KMS-11 (cell line): Measurements from ENCODE around the gene TRRAP.

Experiments
- H2AFZ ChIP-seq: fragments of 200-600 bp; sonication (generic); 2 replicates; pipeline ENCODE4 v1.6.1; 2016; ENCODE audit warnings: antibody characterized with exemption, mixed run types, low read depth
- H3K27ac ChIP-seq: fragments of 200-600 bp; sonication (generic); 2 replicates; pipeline ENCODE4 v1.6.1; 2016; ENCODE audit warnings: mild to moderate bottlenecking, mixed run types
- H3K27me3 ChIP-seq: fragments of 200-600 bp; sonication (generic); 2 replicates; pipeline ENCODE4 v1.6.1; 2017; ENCODE audit warnings: mild to moderate bottlenecking, low read depth, mixed run types, moderate library complexity; ENCODE audit not compliant: insufficient read depth
- H3K36me3 ChIP-seq: fragments of 200-600 bp; sonication (generic); 2 replicates; pipeline ENCODE4 v1.6.1; 2017; ENCODE audit warnings: mild to moderate bottlenecking, mixed run types; ENCODE audit not compliant: insufficient read depth
- H3K4me1 ChIP-seq: fragments of 200-600 bp; sonication (generic); 2 replicates; pipeline ENCODE4 v1.6.1; 2016; ENCODE audit warnings: mild to moderate bottlenecking, low read depth, mixed run types; ENCODE audit not compliant: poor library complexity, severe bottlenecking
- H3K4me2 ChIP-seq: fragments of 200-600 bp; sonication (generic); 2 replicates; pipeline ENCODE4 v1.7.0; 2016; ENCODE audit warnings: mild to moderate bottlenecking, mixed run types
- H3K4me3 ChIP-seq: fragments of 200-600 bp; sonication (generic); IDR thresholded peaks from 2 replicates; pipeline ENCODE4 v1.6.1; 2017; ENCODE audit warnings: low read depth, low read length, mixed read lengths; ENCODE audit not compliant: insufficient read depth
- H3K79me2 ChIP-seq: fragments of 200-600 bp; sonication (generic); 2 replicates; pipeline ENCODE4 v1.6.1; 2016; ENCODE audit warnings: low read depth, mixed run types; ENCODE audit not compliant: insufficient read depth
- H3K9ac ChIP-seq: fragments of 200-600 bp; sonication (generic); 2 replicates; pipeline ENCODE4 v1.6.1; 2016; ENCODE audit warnings: mild to moderate bottlenecking, mixed run types
- H4K20me1 ChIP-seq: fragments of 200-600 bp; sonication (generic); 2 replicates; pipeline ENCODE4 v1.6.1; 2016; ENCODE audit warnings: mild to moderate bottlenecking, mixed run types; ENCODE audit not compliant: insufficient read depth
- TF ChIP-seq, protein P1 (sequence below): fragments of 200-600 bp; sonication (generic); conservative IDR thresholded peaks from 2 replicates; pipeline ENCODE4 v1.6.1; 2017; ENCODE audit warnings: low read depth, mild to moderate bottlenecking, antibody characterized with exemption, low read length, moderate library complexity, mixed read lengths

Gene TRRAP

GRCh38 chr7:98855610-98856422, 22.5 kb upstream of the TRRAP start:
- H3K9ac ChIP-seq: no peak overlapping the region
- TF ChIP-seq, protein P1, sequence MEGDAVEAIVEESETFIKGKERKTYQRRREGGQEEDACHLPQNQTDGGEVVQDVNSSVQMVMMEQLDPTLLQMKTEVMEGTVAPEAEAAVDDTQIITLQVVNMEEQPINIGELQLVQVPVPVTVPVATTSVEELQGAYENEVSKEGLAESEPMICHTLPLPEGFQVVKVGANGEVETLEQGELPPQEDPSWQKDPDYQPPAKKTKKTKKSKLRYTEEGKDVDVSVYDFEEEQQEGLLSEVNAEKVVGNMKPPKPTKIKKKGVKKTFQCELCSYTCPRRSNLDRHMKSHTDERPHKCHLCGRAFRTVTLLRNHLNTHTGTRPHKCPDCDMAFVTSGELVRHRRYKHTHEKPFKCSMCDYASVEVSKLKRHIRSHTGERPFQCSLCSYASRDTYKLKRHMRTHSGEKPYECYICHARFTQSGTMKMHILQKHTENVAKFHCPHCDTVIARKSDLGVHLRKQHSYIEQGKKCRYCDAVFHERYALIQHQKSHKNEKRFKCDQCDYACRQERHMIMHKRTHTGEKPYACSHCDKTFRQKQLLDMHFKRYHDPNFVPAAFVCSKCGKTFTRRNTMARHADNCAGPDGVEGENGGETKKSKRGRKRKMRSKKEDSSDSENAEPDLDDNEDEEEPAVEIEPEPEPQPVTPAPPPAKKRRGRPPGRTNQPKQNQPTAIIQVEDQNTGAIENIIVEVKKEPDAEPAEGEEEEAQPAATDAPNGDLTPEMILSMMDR: no peak
- H3K36me3 ChIP-seq: no peaks in the 10 kb centered on the region
- no peaks in the 10 kb centered on the region for H3K27me3 ChIP-seq
- H3K27ac ChIP-seq: no peak overlapping the region
- no peaks in the 10 kb centered on the region for H3K4me1 ChIP-seq
- no peaks in the 10 kb centered on the region for H4K20me1 ChIP-seq
- H2AFZ ChIP-seq: no peak overlapping the region
- no peak overlapping the region for H3K4me2 ChIP-seq
- no peaks in the 10 kb centered on the region for H3K79me2 ChIP-seq
- no peak overlapping the region for H3K4me3 ChIP-seq

DNA sequence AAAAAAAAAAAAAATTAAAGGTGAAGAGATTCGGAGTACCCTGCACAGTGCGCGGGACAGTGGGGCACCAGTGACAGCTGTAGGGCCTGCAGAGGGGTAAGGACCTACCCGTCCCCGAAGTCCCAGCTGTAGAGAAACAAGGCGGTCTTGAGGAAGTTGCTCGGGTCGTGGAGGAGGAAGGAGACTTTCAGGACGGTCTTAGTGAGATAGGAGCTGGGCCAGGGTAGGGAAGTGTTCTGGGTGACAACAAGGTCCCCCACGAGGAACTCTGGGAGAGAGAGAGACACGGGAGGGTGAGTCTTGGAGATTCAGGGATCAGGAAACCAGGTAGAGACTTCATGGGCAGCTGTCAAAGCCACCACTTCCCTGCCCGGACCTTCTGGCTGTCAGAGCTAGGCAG, 18.3 kb upstream of the TRRAP start:
- TF ChIP-seq, protein P1: no peak
- H3K27me3 ChIP-seq: no peaks in the 10 kb centered on the region
- H3K4me1 ChIP-seq: no peaks in the 10 kb centered on the region
- no peak overlapping the region for H3K9ac ChIP-seq
- H2AFZ ChIP-seq: no peak overlapping the region
- H3K79me2 ChIP-seq: no peaks in the 10 kb centered on the region
- no peak overlapping the region for H3K27ac ChIP-seq
- no peaks in the 10 kb centered on the region for H4K20me1 ChIP-seq
- H3K4me2 ChIP-seq: no peak overlapping the region
- no peaks in the 10 kb centered on the region for H3K36me3 ChIP-seq
- H3K4me3 ChIP-seq: no peak overlapping the region

DNA sequence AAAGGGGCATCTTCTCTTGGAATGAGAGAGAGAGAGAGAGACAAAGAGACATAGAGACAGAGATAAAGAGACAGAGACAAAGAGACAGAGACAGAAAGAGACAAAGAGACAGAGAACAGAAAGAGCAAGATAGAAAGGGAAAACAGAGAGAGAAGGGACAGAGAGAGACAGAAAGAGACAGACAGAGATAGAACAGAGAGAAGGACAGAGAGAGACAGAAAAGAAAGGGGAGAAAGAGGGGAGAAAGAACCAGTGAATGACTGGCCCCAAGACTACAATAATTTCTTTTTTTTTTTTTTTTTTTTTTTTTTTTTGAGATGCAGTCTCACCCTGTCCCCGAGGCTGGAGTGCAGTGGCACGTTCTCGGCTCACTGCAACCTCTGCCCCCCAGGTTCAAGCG, 16.1 kb upstream of the TRRAP start:
- H3K4me2 ChIP-seq: no peak overlapping the region
- H3K27me3 ChIP-seq: no peaks in the 10 kb centered on the region
- H4K20me1 ChIP-seq: no peaks in the 10 kb centered on the region
- H2AFZ ChIP-seq: no peak overlapping the region
- no peak overlapping the region for H3K27ac ChIP-seq
- TF ChIP-seq, protein P1: no peak
- H3K9ac ChIP-seq: no peak overlapping the region
- no peaks in the 10 kb centered on the region for H3K4me1 ChIP-seq
- no peak overlapping the region for H3K4me3 ChIP-seq
- no peaks in the 10 kb centered on the region for H3K36me3 ChIP-seq
- no peaks in the 10 kb centered on the region for H3K79me2 ChIP-seq

- H2AFZ ChIP-seq: no peak overlapping the region
- no peaks in the 10 kb centered on the region for H4K20me1 ChIP-seq
- H3K27me3 ChIP-seq: no peaks in the 10 kb centered on the region
- no peaks in the 10 kb centered on the region for H3K36me3 ChIP-seq
- no peak overlapping the region for H3K9ac ChIP-seq
- no peak overlapping the region for H3K4me2 ChIP-seq
- no peak overlapping the region for H3K27ac ChIP-seq
- H3K4me3 ChIP-seq: no peak overlapping the region
- H3K4me1 ChIP-seq: no peaks in the 10 kb centered on the region
- H3K79me2 ChIP-seq: no peaks in the 10 kb centered on the region
- TF ChIP-seq, protein P1: no peak
Observed at GRCh38 chr7:98862716-98863420, 15.5 kb upstream of the TRRAP start.
